KMS-11 (cell line): ENCODE measurements around the gene KNCN.

ENCODE experiments used
- H2AFZ ChIP-seq: fragments of 200-600 bp; sonication (generic); 2 replicates; pipeline ENCODE4 v1.6.1; 2016; ENCODE audit warnings: antibody characterized with exemption, mixed run types, low read depth
- H3K27ac ChIP-seq: fragments of 200-600 bp; sonication (generic); 2 replicates; pipeline ENCODE4 v1.6.1; 2016; ENCODE audit warnings: mild to moderate bottlenecking, mixed run types
- H3K27me3 ChIP-seq: fragments of 200-600 bp; sonication (generic); 2 replicates; pipeline ENCODE4 v1.6.1; 2017; ENCODE audit warnings: mild to moderate bottlenecking, low read depth, mixed run types, moderate library complexity; ENCODE audit not compliant: insufficient read depth
- H3K36me3 ChIP-seq: fragments of 200-600 bp; sonication (generic); 2 replicates; pipeline ENCODE4 v1.6.1; 2017; ENCODE audit warnings: mild to moderate bottlenecking, mixed run types; ENCODE audit not compliant: insufficient read depth
- H3K4me1 ChIP-seq: fragments of 200-600 bp; sonication (generic); 2 replicates; pipeline ENCODE4 v1.6.1; 2016; ENCODE audit warnings: mild to moderate bottlenecking, low read depth, mixed run types; ENCODE audit not compliant: poor library complexity, severe bottlenecking
- H3K4me2 ChIP-seq: fragments of 200-600 bp; sonication (generic); 2 replicates; pipeline ENCODE4 v1.7.0; 2016; ENCODE audit warnings: mild to moderate bottlenecking, mixed run types
- H3K4me3 ChIP-seq: fragments of 200-600 bp; sonication (generic); IDR thresholded peaks from 2 replicates; pipeline ENCODE4 v1.6.1; 2017; ENCODE audit warnings: low read depth, low read length, mixed read lengths; ENCODE audit not compliant: insufficient read depth
- H3K79me2 ChIP-seq: fragments of 200-600 bp; sonication (generic); 2 replicates; pipeline ENCODE4 v1.6.1; 2016; ENCODE audit warnings: low read depth, mixed run types; ENCODE audit not compliant: insufficient read depth
- H3K9ac ChIP-seq: fragments of 200-600 bp; sonication (generic); 2 replicates; pipeline ENCODE4 v1.6.1; 2016; ENCODE audit warnings: mild to moderate bottlenecking, mixed run types
- H4K20me1 ChIP-seq: fragments of 200-600 bp; sonication (generic); 2 replicates; pipeline ENCODE4 v1.6.1; 2016; ENCODE audit warnings: mild to moderate bottlenecking, mixed run types; ENCODE audit not compliant: insufficient read depth
- CTCF ChIP-seq: fragments of 200-600 bp; sonication (generic); conservative IDR thresholded peaks from 2 replicates; pipeline ENCODE4 v1.6.1; 2017; ENCODE audit warnings: low read depth, mild to moderate bottlenecking, antibody characterized with exemption, low read length, moderate library complexity, mixed read lengths

KNCN gene

GRCh38 chr1:46517010-46517600 is 34.3 kb downstream of the KNCN start:
- H3K36me3 ChIP-seq, result no peaks in the 10 kb centered on the region
- H2AFZ ChIP-seq, result no peak overlapping the region
- no peak overlapping the region for H3K4me3 ChIP-seq
- no peak for TF ChIP-seq CTCF
- no peaks in the 10 kb centered on the region for H3K79me2 ChIP-seq
- H4K20me1 ChIP-seq, result no peaks in the 10 kb centered on the region
- no peak overlapping the region for H3K27ac ChIP-seq
- H3K9ac ChIP-seq, result no peak overlapping the region
- no peaks in the 10 kb centered on the region for H3K4me1 ChIP-seq
- H3K27me3 ChIP-seq, result no peaks in the 10 kb centered on the region
- H3K4me2 ChIP-seq, result no peak overlapping the region

- Histone ChIP-seq H3K4me2 (no peak overlapping the region), H3K36me3 (no peaks in the 10 kb centered on the region), H4K20me1 (no peaks in the 10 kb centered on the region), H2AFZ (no peak overlapping the region), H3K27me3 (no peaks in the 10 kb centered on the region), H3K9ac (no peak overlapping the region), H3K79me2 (no peaks in the 10 kb centered on the region), H3K27ac (no peak overlapping the region), H3K4me3 (no peak overlapping the region), H3K4me1 (no peaks in the 10 kb centered on the region)
- no peak for TF ChIP-seq CTCF
Observed at GRCh38 chr1:46516200-46516950, 35.1 kb downstream of the KNCN start.

GRCh38 chr1:46515576-46515975 is 35.9 kb downstream of the KNCN start:
- H2AFZ ChIP-seq, result no peak overlapping the region
- no peak for TF ChIP-seq CTCF
- H3K27me3 ChIP-seq, result no peaks in the 10 kb centered on the region
- H3K36me3 ChIP-seq, result no peaks in the 10 kb centered on the region
- H3K27ac ChIP-seq, result no peak overlapping the region
- H3K9ac ChIP-seq, result no peak overlapping the region
- no peak overlapping the region for H3K4me2 ChIP-seq
- H3K4me3 ChIP-seq, result no peak overlapping the region
- no peaks in the 10 kb centered on the region for H3K79me2 ChIP-seq
- H4K20me1 ChIP-seq, result no peaks in the 10 kb centered on the region
- H3K4me1 ChIP-seq, result no peaks in the 10 kb centered on the region

DNA sequence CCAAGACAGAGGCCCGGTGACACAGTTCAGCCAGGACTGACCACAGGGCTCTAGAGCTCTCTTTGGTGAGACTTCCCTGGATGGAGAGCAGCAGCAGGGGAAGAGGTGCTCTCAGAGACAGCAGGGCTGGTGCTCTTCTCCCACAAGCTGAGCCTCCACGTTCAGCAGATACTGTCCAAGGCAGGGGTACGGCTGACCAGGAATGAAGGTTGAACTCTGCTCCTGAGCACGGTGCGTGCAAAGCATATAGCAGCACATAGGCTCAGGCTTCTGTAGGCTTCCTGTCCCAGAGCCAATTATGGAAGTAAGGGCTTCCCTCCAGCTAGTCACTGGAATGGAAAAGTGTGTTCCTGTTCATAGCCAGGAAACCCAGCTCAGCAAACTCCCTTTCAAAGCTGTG is 37.9 kb downstream of the KNCN start:
- Histone ChIP-seq H3K4me3 (no peak overlapping the region), H3K9ac (no peak overlapping the region), H3K27ac (no peak overlapping the region), H3K27me3 (no peaks in the 10 kb centered on the region), H2AFZ (no peak overlapping the region), H3K36me3 (no peaks in the 10 kb centered on the region), H3K4me2 (no peak overlapping the region), H4K20me1 (no peaks in the 10 kb centered on the region), H3K79me2 (no peaks in the 10 kb centered on the region), H3K4me1 (no peaks in the 10 kb centered on the region)
- no peak for TF ChIP-seq CTCF
